Right forelimb (tissue), 1 donor: ENCODE data around the gene POU6F2.

Experiments
- DNase-seq: peaks from one replicate; pipeline ENCODE4 v3.0.0-alpha.2; 2018

The POU6F2 gene

GRCh38 chr7:39073432-39073831, 95.7 kb downstream of the POU6F2 start:
- DNase-seq = no peak

- DNase-seq = no peak
These were observed 97.5 kb downstream of the POU6F2 start for GRCh38 chr7:39075210-39075609.

- DNase-seq = no peak
These were observed 106.1 kb downstream of the POU6F2 start for GRCh38 chr7:39083781-39084180.

GRCh38 chr7:39084349-39084748, 106.6 kb downstream of the POU6F2 start:
- no peak for DNase-seq

GRCh38 chr7:39085189-39085588, 107.5 kb downstream of the POU6F2 start:
- DNase-seq = no peak

- DNase-seq = no peak
These were observed 107.9 kb downstream of the POU6F2 start for GRCh38 chr7:39085590-39086049.

- no peak for DNase-seq
These were observed 109.1 kb downstream of the POU6F2 start for GRCh38 chr7:39086638-39087360.

GRCh38 chr7:39088730-39089593, 111.3 kb downstream of the POU6F2 start:
- no peak for DNase-seq

- DNase-seq = no peak
These were observed 113.4 kb downstream of the POU6F2 start for GRCh38 chr7:39091145-39091544.

GRCh38 chr7:39091774-39092173, 114.1 kb downstream of the POU6F2 start:
- no peak for DNase-seq

- DNase-seq = no peak
These were observed 117.0 kb downstream of the POU6F2 start for GRCh38 chr7:39094731-39095130.

GRCh38 chr7:39095875-39096619, 118.3 kb downstream of the POU6F2 start:
- DNase-seq = no peak

- DNase-seq = no peak
These were observed 120.8 kb downstream of the POU6F2 start for GRCh38 chr7:39098506-39098905.

- DNase-seq = no peak
These were observed 121.4 kb downstream of the POU6F2 start for GRCh38 chr7:39099146-39099545.

GRCh38 chr7:39100270-39100669, 122.6 kb downstream of the POU6F2 start:
- no peak for DNase-seq

GRCh38 chr7:39102234-39102633, 124.5 kb downstream of the POU6F2 start:
- DNase-seq = no peak

- DNase-seq = no peak
These were observed 128.0 kb downstream of the POU6F2 start for GRCh38 chr7:39105720-39106119.

- no peak for DNase-seq
These were observed 148.1 kb downstream of the POU6F2 start for GRCh38 chr7:39125846-39126245.

- no peak for DNase-seq
These were observed 149.3 kb downstream of the POU6F2 start for GRCh38 chr7:39127058-39127457.

- DNase-seq = no peak
These were observed 150.7 kb downstream of the POU6F2 start for GRCh38 chr7:39128287-39128843.

- no peak for DNase-seq
These were observed 152.6 kb downstream of the POU6F2 start for GRCh38 chr7:39130274-39130673.

- DNase-seq = no peak
These were observed 153.3 kb downstream of the POU6F2 start for GRCh38 chr7:39130857-39131526.
